CD4-positive, alpha-beta T cell (primary cell): ENCODE data around the gene PINK1. TPM values are rescaled to one million over a fixed set of nuclear protein-coding genes. Genes with fewer than 3 reads are reported as not detected.

ENCODE experiments used
- ATAC-seq: fragments of 200-7000 bp; cut with Tn5 transposase; one replicate; pipeline ENCODE4 v1.10.0; 2022; ENCODE audit warnings: mild to moderate bottlenecking; ENCODE audit not compliant: poor library complexity
- CTCF ChIA-PET: fragments of 350-600 bp; sonication (Branson Sonifier 250); formaldehyde crosslinking; loops from one replicate; lab custom pipeline; 2021; ENCODE audit warnings: antibody characterized with exemption, inconsistent platforms; lab: Charles Lee
- POLR2A ChIA-PET: fragments of 350-600 bp; sonication (Branson Sonifier 250); formaldehyde crosslinking; loops from one replicate; lab custom pipeline; 2021; ENCODE audit warnings: antibody characterized with exemption, inconsistent platforms; lab: Charles Lee
- DNase-seq, 14 experiments: peaks; one replicate each; pipeline ENCODE4 v3.0.0-alpha.2; 2013 to 2020; ENCODE audit warnings: mixed read lengths in 2 of 14
- H3K27ac ChIP-seq, 2 donors: one replicate each; pipeline versions ENCODE4 v1.5.1 to v1.7.0; 2013; ENCODE audit warnings: low read length in 2 of 2, low read depth in 1 of 2, mild to moderate bottlenecking in 1 of 2
- H3K27me3 ChIP-seq, 2 experiments: 1 replicate in 1 of 2; 2 replicates in 1 of 2; pipeline versions ENCODE4 v1.6.1 to v1.7.0; 2013; ENCODE audit warnings: low read length in 2 of 2, control low read depth in 1 of 2, mild to moderate bottlenecking in 1 of 2, moderate library complexity in 1 of 2; ENCODE audit not compliant: insufficient read depth in 2 of 2, control insufficient read depth in 1 of 2
- H3K36me3 ChIP-seq: one replicate; pipeline ENCODE4 v1.6.1; 2013; ENCODE audit warnings: low read length, control low read depth; ENCODE audit not compliant: insufficient read depth
- H3K4me1 ChIP-seq: one replicate; pipeline ENCODE4 v1.6.1; 2013; ENCODE audit warnings: low read length, control low read depth; ENCODE audit not compliant: insufficient read depth
- H3K4me3 ChIP-seq: one replicate; pipeline ENCODE4 v1.5.1; 2013; ENCODE audit warnings: mild to moderate bottlenecking, low read length, moderate library complexity
- H3K9me3 ChIP-seq, 2 experiments: 1 replicate in 1 of 2; 2 replicates in 1 of 2; pipeline versions ENCODE4 v1.6.1 to v1.7.0; 2013; ENCODE audit warnings: low read length in 2 of 2, mild to moderate bottlenecking in 2 of 2, control low read depth in 1 of 2, moderate library complexity in 1 of 2; ENCODE audit not compliant: control insufficient read depth in 1 of 2, insufficient read depth in 1 of 2
- H3K27ac Mint-ChIP-seq: one replicate; pipeline ENCODE4 v1.8.0; 2020; ENCODE audit warnings: mixed read lengths
- H3K27me3 Mint-ChIP-seq: one replicate; pipeline ENCODE4 v1.8.0; 2021; ENCODE audit warnings: mixed read lengths
- H3K36me3 Mint-ChIP-seq: one replicate; pipeline ENCODE4 v1.8.0; 2021; ENCODE audit warnings: low read depth, mixed read lengths
- H3K4me1 Mint-ChIP-seq: one replicate; pipeline ENCODE4 v1.8.0; 2021; ENCODE audit warnings: low read depth, mixed read lengths
- H3K4me3 Mint-ChIP-seq: one replicate; pipeline ENCODE4 v1.8.0; 2020; ENCODE audit warnings: mild to moderate bottlenecking, mixed read lengths
- H3K9me3 Mint-ChIP-seq: one replicate; pipeline ENCODE4 v1.8.0; 2020; ENCODE audit warnings: mixed read lengths
- intact Hi-C, 2 experiments: fragments of 100-400 bp; cut with DNase I in 1 of 2; cut with micrococcal nuclease in 1 of 2; formaldehyde crosslinking; loops; one replicate each; pipeline versions ENCODE4 v1.15.1 to v1.9.0; 2023 to 2025; cut with DNase I, micrococcal nuclease
- total RNA-seq, 174 experiments: library from RNA in 2 of 174; stranded (reverse) in 2 of 174; gene quantifications; one replicate each; pipeline ENCODE4 v1.2.3 and lab custom pipeline; 2021 to 2026
- TF ChIP-seq, protein P1 (sequence below): fragments of 200-600 bp; IDR thresholded peaks from one replicate; pipeline ENCODE4 v1.8.0; 2022; ENCODE audit warnings: antibody characterized with exemption, mild to moderate bottlenecking

PINK1 gene
- total RNA-seq, 2 experiments from 2014 or later, result 6.6 to 7.5 TPM

DNA sequence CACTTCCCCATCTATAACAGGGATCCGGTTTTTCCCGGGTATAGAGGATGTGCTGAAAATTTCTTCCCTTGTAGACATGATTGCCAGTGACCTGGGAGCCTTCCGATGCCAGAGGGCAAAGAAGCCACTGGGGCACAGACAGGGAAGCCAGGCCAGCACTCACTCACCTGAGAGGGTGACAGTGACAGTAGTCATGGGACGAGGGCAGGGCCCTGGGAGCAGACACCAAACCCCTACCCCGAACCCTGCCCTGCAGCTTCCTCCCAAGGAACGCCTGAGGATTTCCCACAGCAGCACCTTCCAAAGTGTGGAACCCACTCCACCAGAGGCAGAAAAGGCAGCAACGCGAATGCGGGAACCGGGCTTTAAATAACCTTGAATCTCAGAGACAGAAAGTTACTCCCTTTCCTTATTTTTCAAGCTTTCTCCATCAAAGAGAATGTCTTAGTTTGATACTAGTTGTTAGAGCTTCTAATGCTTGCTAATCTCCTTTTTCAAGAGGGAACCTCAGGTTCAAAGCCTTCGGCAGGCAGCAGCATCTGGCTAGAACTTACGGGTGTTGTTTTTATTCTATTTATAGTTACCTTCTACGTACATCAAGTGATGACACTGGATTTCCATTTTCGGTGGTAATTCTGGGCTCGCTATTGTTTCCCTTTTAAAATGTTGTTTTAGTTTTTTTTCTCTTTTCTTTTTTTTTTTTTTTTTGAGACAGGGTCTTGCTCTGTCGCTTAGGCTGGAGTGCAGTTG is 25.1 kb downstream of the PINK1 start:
- Mint-ChIP-seq H3K27me3 (no peaks in the 10 kb centered on the region), H3K27ac (peak overlapping the region; percentile 88), H3K9me3 (no peaks in the 10 kb centered on the region), H3K4me3 (peak overlapping the region; percentile 97), H3K4me1 (peaks cover 51% of the 10 kb centered on the region), H3K36me3 (peaks cover 76% of the 10 kb centered on the region)
- Histone ChIP-seq H3K4me1 (peaks cover 45% of the 10 kb centered on the region), H3K36me3 (peaks cover 56% of the 10 kb centered on the region), H3K4me3 (no peak overlapping the region), H3K27me3 (no peaks in the 10 kb centered on the region), H3K9me3 (peaks cover 0 to 3% of the 10 kb centered on the region in 2 experiments), H3K27ac (no peak overlapping the region)
- ChIA-PET POLR2A (interaction anchor here (2.9 kb wide), 1 partner anchor 24 kb away, joined by 8 read pairs; no protein-coding TSS in a partner anchor), CTCF (interaction anchor here (0.6 kb wide), 1 partner anchor 8 kb away, joined by 3 read pairs; no protein-coding TSS in a partner anchor)
- DNase-seq (no peak), ATAC-seq (no peak)
- TF ChIP-seq, protein P1, sequence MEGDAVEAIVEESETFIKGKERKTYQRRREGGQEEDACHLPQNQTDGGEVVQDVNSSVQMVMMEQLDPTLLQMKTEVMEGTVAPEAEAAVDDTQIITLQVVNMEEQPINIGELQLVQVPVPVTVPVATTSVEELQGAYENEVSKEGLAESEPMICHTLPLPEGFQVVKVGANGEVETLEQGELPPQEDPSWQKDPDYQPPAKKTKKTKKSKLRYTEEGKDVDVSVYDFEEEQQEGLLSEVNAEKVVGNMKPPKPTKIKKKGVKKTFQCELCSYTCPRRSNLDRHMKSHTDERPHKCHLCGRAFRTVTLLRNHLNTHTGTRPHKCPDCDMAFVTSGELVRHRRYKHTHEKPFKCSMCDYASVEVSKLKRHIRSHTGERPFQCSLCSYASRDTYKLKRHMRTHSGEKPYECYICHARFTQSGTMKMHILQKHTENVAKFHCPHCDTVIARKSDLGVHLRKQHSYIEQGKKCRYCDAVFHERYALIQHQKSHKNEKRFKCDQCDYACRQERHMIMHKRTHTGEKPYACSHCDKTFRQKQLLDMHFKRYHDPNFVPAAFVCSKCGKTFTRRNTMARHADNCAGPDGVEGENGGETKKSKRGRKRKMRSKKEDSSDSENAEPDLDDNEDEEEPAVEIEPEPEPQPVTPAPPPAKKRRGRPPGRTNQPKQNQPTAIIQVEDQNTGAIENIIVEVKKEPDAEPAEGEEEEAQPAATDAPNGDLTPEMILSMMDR, result no peak
- intact Hi-C loops, result loop anchor here in 1 of 2 experiments (2.0 kb wide), 1 partner anchor 22 kb away; no protein-coding TSS in a partner anchor

DNA sequence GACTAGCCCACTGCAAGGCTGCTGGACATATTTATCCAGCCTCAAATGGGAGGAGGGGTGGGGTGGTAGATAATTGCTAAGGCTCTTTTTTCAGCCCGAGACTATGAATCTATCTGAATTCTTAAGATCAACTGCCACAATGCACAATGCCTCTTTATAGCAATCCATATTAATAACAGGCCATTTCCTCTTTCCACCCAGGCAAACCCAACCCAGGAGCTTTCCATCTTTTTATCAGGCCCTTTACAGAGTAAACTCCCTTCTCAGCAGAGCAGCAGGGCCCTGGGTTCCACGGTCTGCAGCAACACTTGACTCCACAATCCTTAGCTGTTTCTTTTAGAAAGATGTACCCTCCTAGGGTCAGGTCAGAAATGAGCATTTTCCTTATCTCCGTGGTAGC is 27.1 kb downstream of the PINK1 start:
- intact Hi-C loops, result loop anchor here in 1 of 2 experiments (2.0 kb wide), 1 partner anchor 126 kb away; the partner anchor contains the start of gene HP1BP3
- TF ChIP-seq, protein P1, result no peak
- Mint-ChIP-seq H3K9me3 (no peaks in the 10 kb centered on the region), H3K27ac (peak overlapping the region; percentile 88), H3K36me3 (peaks cover 58% of the 10 kb centered on the region), H3K4me3 (peak overlapping the region; percentile 97), H3K4me1 (peaks cover 51% of the 10 kb centered on the region), H3K27me3 (no peaks in the 10 kb centered on the region)
- H3K27ac ChIP-seq, result peak overlapping the region; percentile 77 to 84
- ChIA-PET CTCF (interaction anchor here (1.5 to 1.6 kb wide), 3 partner anchors 27 to 36 kb away, joined by 4 to 6 read pairs (median 5); no protein-coding TSS in a partner anchor), POLR2A (interaction anchor here (0.6 to 2.4 kb wide), 3 partner anchors 14 to 27 kb away, joined by 3 to 35 read pairs (median 6); partner anchors contain the start of gene PINK1)
- no peaks in the 10 kb centered on the region for H3K27me3 ChIP-seq
- peak overlapping the region; percentile 99 for H3K4me3 ChIP-seq
- H3K36me3 ChIP-seq, result peaks cover 38% of the 10 kb centered on the region
- no peak for DNase-seq
- ATAC-seq, result no peak
- no peaks in the 10 kb centered on the region for H3K9me3 ChIP-seq
- H3K4me1 ChIP-seq, result peaks cover 45% of the 10 kb centered on the region

DNA sequence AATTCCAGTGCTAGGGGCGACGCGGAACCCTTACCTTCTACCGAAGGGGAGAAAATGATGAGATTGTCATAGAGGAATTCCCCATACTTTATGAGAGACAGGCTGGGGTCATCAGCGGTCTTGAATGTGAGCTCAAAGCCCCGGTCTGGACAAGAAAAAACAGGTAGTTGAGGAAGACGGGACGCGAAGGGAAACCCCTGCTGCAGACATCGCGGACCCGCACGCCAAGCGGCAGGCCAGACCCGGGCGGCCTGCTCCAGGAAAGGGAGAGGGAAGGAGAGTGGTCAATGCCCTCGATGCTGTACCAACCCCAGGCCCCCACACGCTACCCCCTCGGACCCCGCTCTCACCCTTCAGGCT is 27.6 kb downstream of the PINK1 start:
- Mint-ChIP-seq H3K36me3 (peaks cover 53% of the 10 kb centered on the region), H3K4me1 (peaks cover 51% of the 10 kb centered on the region), H3K4me3 (peak overlapping the region; percentile 97), H3K9me3 (no peaks in the 10 kb centered on the region), H3K27me3 (no peaks in the 10 kb centered on the region), H3K27ac (peak overlapping the region; percentile 88)
- no peaks in the 10 kb centered on the region for H3K9me3 ChIP-seq
- ATAC-seq (peak; percentile 3), DNase-seq (peak in 4 of 14 experiments; percentile 5 to 69 (median 38))
- ChIA-PET CTCF (interaction anchor here (0.6 to 1.6 kb wide), 5 partner anchors 11 to 128 kb away, joined by 4 to 6 read pairs (median 4); no protein-coding TSS in a partner anchor), POLR2A (interaction anchor here (0.6 to 2.4 kb wide), 6 partner anchors 15 to 153 kb away, joined by 3 to 35 read pairs (median 5); partner anchors contain the start of genes HP1BP3, KIF17 and PINK1)
- peaks cover 33% of the 10 kb centered on the region for H3K36me3 ChIP-seq
- no peaks in the 10 kb centered on the region for H3K27me3 ChIP-seq
- intact Hi-C loops, result loop anchor here in 1 of 2 experiments (2.0 kb wide), 1 partner anchor 126 kb away; the partner anchor contains the start of gene HP1BP3
- H3K4me1 ChIP-seq, result peaks cover 45% of the 10 kb centered on the region
- H3K27ac ChIP-seq, result peak overlapping the region; percentile 77 to 84
- TF ChIP-seq, protein P1, result no peak
- H3K4me3 ChIP-seq, result peak overlapping the region; percentile 99
